NCI-H524 treated with DMSO at 0.1 percent for 48 hours (cell line): ENCODE results near the gene PRAMEF15.
"Not testable (repeated sequence)": the region's sequence is repeated elsewhere in the genome, so short reads cannot be mapped to it uniquely, and the experiment has no call there.

ENCODE experiments used
- DNase-seq: peaks from one replicate; lab custom pipeline; 2025; lab: John Stamatoyannopoulos, UW

PRAMEF15 gene

GRCh38 chr1:13315281-13315680 is at the start of gene PRAMEF15:
TSS of gene PRAMEF15 (plus strand) at chr1:13315581. CDS start at chr1:13318408, 2,827 bp downstream.
- DNase-seq, result not testable (repeated sequence)

GRCh38 chr1:13277016-13277415 is 38.4 kb upstream of the PRAMEF15 start:
- DNase-seq, result not testable (repeated sequence)

- not testable (repeated sequence) for DNase-seq
Measured at GRCh38 chr1:13279617-13280016, 35.8 kb upstream of the PRAMEF15 start.

GRCh38 chr1:13285037-13285436 is 30.3 kb upstream of the PRAMEF15 start, which contains the start of gene PRAMEF8:
TSS of gene PRAMEF8 (minus strand) at chr1:13285137. CDS start at chr1:13284091, 1,046 bp downstream.
- DNase-seq, result not testable (repeated sequence)

- DNase-seq, result not testable (repeated sequence)
Measured at GRCh38 chr1:13289030-13289429, 26.4 kb upstream of the PRAMEF15 start.

GRCh38 chr1:13297216-13297931 is 18.0 kb upstream of the PRAMEF15 start:
- not testable (repeated sequence) for DNase-seq

- DNase-seq, result not testable (repeated sequence)
Measured at GRCh38 chr1:13298699-13299098, 16.7 kb upstream of the PRAMEF15 start.

- not testable (repeated sequence) for DNase-seq
Measured at GRCh38 chr1:13302197-13302596, 13.2 kb upstream of the PRAMEF15 start.

GRCh38 chr1:13303239-13303638 is 12.1 kb upstream of the PRAMEF15 start, which contains the start of gene PRAMEF33:
TSS of gene PRAMEF33 (plus strand) at chr1:13303539. CDS start at chr1:13305955, 2,416 bp downstream.
- not testable (repeated sequence) for DNase-seq

- not testable (repeated sequence) for DNase-seq
Measured at GRCh38 chr1:13342496-13342895, 27.1 kb downstream of the PRAMEF15 start.

- DNase-seq, result not testable (repeated sequence)
Measured at GRCh38 chr1:13347034-13347433, 31.7 kb downstream of the PRAMEF15 start, which contains the start of gene PRAMEF14. TSS of gene PRAMEF14 (minus strand) at chr1:13347134. CDS start at chr1:13345314, 1,820 bp downstream.

- not testable (repeated sequence) for DNase-seq
Measured at GRCh38 chr1:13353476-13353875, 38.1 kb downstream of the PRAMEF15 start.

- not testable (repeated sequence) for DNase-seq
Measured at GRCh38 chr1:13354475-13354874, 39.1 kb downstream of the PRAMEF15 start.

- DNase-seq, result not testable (repeated sequence)
Measured at GRCh38 chr1:13356774-13357173, 41.4 kb downstream of the PRAMEF15 start.

- DNase-seq, result not testable (repeated sequence)
Measured at GRCh38 chr1:13362364-13362763, 47.0 kb downstream of the PRAMEF15 start.

GRCh38 chr1:13364928-13365327 is 49.5 kb downstream of the PRAMEF15 start:
- DNase-seq, result not testable (repeated sequence)

- DNase-seq, result not testable (repeated sequence)
Measured at GRCh38 chr1:13366536-13366935, 51.2 kb downstream of the PRAMEF15 start.

GRCh38 chr1:13368544-13368943 is 53.2 kb downstream of the PRAMEF15 start:
- DNase-seq, result not testable (repeated sequence)
